K562 (cell line): ENCODE data around the gene CHRNA10. TPM values are rescaled to one million over a fixed set of nuclear protein-coding genes. Genes with fewer than 3 reads are reported as not detected.
"Not testable (repeated sequence)": the region's sequence is repeated elsewhere in the genome, so short reads cannot be mapped to it uniquely, and the experiment has no call there.

Experiments
- ATAC-seq: fragments of 200-7000 bp; cut with Tn5 transposase; 3 replicates; pipeline ENCODE4 v1.9.1; 2020; ENCODE audit warnings: moderate library complexity
- BruUV-seq: library from RNA; stranded (reverse); fragments of 400-500 nt; replicated peaks from 2 replicates; lab custom pipeline; 2021; lab: Mats Ljungman, UMichigan
- CTCF ChIA-PET: fragments of 300-600 bp; formaldehyde crosslinking; extraction: SDS; loops from one replicate; lab custom pipeline; 2021; ENCODE audit warnings: low intra/inter-chr PET ratio; lab: Yijun Ruan, JAX
- POLR2A ChIA-PET: fragments of 300-600, 350-650 bp; sonication (Branson Sonifier 250); formaldehyde crosslinking; extraction: SDS; loops from one replicate; lab custom pipeline; 2021; ENCODE audit warnings: antibody characterized with exemption, inconsistent platforms; lab: Yijun Ruan, JAX
- DNase-seq, 4 experiments: peaks; one replicate each; pipeline versions ENCODE4 v3.0.0 to v3.0.0-alpha.2; 2011 to 2018; ENCODE audit warnings: low spot score in 3 of 4, mixed read lengths in 3 of 4; ENCODE audit errors: extremely low read depth in 1 of 4
- FAIRE-seq: peaks from 2 replicates; lab custom pipeline; 2011; peaks lifted over from hg19 to GRCh38; lab: Jason Lieb, UNC
- H2AFZ ChIP-seq: 2 replicates; pipeline ENCODE4 v1.6.0; 2011; ENCODE audit warnings: low read depth, low read length, control low read depth, inconsistent platforms
- H3K27ac ChIP-seq: fragments of 200-600 bp; 3 replicates; pipeline ENCODE4 v1.8.0; 2011; ENCODE audit warnings: low read depth, mild to moderate bottlenecking, control low read depth, inconsistent platforms, low read length, moderate library complexity, mixed read lengths; ENCODE audit errors: extremely low read depth
- H3K27me3 ChIP-seq, 2 experiments: fragments of 300-600 bp in 1 of 2; 2 replicates in 1 of 2; 3 replicates in 1 of 2; pipeline versions ENCODE4 v1.6.0 to v1.8.0; 2011; ENCODE audit warnings: inconsistent platforms in 2 of 2, low read length in 2 of 2, mild to moderate bottlenecking in 1 of 2, mixed read lengths in 1 of 2, moderate library complexity in 1 of 2; ENCODE audit not compliant: control insufficient read depth in 2 of 2, insufficient read depth in 2 of 2
- H3K36me3 ChIP-seq: fragments of 300-600 bp; 3 replicates; pipeline ENCODE4 v1.8.0; 2011; ENCODE audit warnings: mild to moderate bottlenecking, low read length, inconsistent platforms; ENCODE audit not compliant: control insufficient read depth, insufficient read depth
- H3K4me1 ChIP-seq, 2 experiments: fragments of 200-600 bp in 1 of 2; replicated peaks in 1 of 2; 2 replicates in 1 of 2; 3 replicates in 1 of 2; pipeline versions ENCODE4 v1.5.1 to v1.8.0; 2011; ENCODE audit warnings: inconsistent platforms in 2 of 2, low read length in 2 of 2, mild to moderate bottlenecking in 1 of 2, mixed read lengths in 1 of 2, moderate library complexity in 1 of 2; ENCODE audit not compliant: control insufficient read depth in 2 of 2, insufficient read depth in 2 of 2
- H3K4me2 ChIP-seq: 2 replicates; pipeline ENCODE4 v1.6.1; 2011; ENCODE audit warnings: low read length, control low read depth, inconsistent platforms, mixed read lengths; ENCODE audit not compliant: insufficient read depth
- H3K4me3 ChIP-seq: fragments of 200-600 bp; sonication (generic), shearing (Covaris generic); 2 replicates; pipeline ENCODE4 v1.5.1; 2016; ENCODE audit warnings: control low read depth, inconsistent platforms
- H3K79me2 ChIP-seq: fragments of 200-600 bp; 3 replicates; pipeline ENCODE4 v1.8.0; 2011; ENCODE audit warnings: low read length, inconsistent platforms; ENCODE audit not compliant: control insufficient read depth, insufficient read depth
- H3K9ac ChIP-seq, 2 experiments: 2 replicates each; pipeline versions ENCODE4 v1.6.0 to v1.6.1; 2011; ENCODE audit warnings: low read depth in 2 of 2, low read length in 2 of 2, control low read depth in 1 of 2, inconsistent platforms in 1 of 2, mild to moderate bottlenecking in 1 of 2, mixed read lengths in 1 of 2; ENCODE audit not compliant: insufficient read depth in 1 of 2
- H3K9me1 ChIP-seq: one replicate; pipeline ENCODE4 v1.6.0; 2011; ENCODE audit warnings: inconsistent platforms, mild to moderate bottlenecking, low read length, moderate library complexity; ENCODE audit not compliant: control insufficient read depth, insufficient read depth
- H3K9me3 ChIP-seq: replicated peaks from 2 replicates; pipeline ENCODE4 v1.5.1; 2011; ENCODE audit warnings: low read depth, low read length, inconsistent platforms; ENCODE audit not compliant: control insufficient read depth, insufficient read depth
- H4K20me1 ChIP-seq: replicated peaks from 2 replicates; pipeline ENCODE4 v1.6.1; 2011; ENCODE audit warnings: low read length, inconsistent platforms, mixed read lengths; ENCODE audit not compliant: control insufficient read depth, insufficient read depth
- C11orf30 ChIP-seq: fragments of 450-650 bp; IDR thresholded peaks from 2 replicates; pipeline ENCODE4 v1.6.1; 2016; ENCODE audit warnings: low read depth, mild to moderate bottlenecking
- DPF2 ChIP-seq: fragments of 450-650 bp; IDR thresholded peaks from 2 replicates; pipeline ENCODE4 v1.6.1; 2016
- FOXA3 ChIP-seq, 2 experiments: fragments of 450-650 bp in 1 of 2; sonication (generic) in 1 of 2; formaldehyde crosslinking; IDR thresholded peaks in 1 of 2; conservative IDR thresholded peaks in 1 of 2; 2 replicates each; pipeline versions ENCODE4 v1.4.0 to v1.8.0; 2020 to 2022; ENCODE audit warnings: mild to moderate bottlenecking in 2 of 2, missing genetic modification reagents in 1 of 2
- FOXK2 ChIP-seq, 2 experiments: fragments of 450-650 bp; IDR thresholded peaks in 1 of 2; conservative IDR thresholded peaks in 1 of 2; 2 replicates each; pipeline ENCODE4 v1.6.1; 2016; ENCODE audit warnings: low read depth in 2 of 2, mild to moderate bottlenecking in 1 of 2
- HNRNPLL ChIP-seq: fragments of 200-400 bp; formaldehyde crosslinking; IDR thresholded peaks from 2 replicates; pipeline ENCODE4 v1.6.1; 2017; ENCODE audit warnings: low read length, low read depth, mild to moderate bottlenecking; ENCODE audit not compliant: poor library complexity, severe bottlenecking
- NFYB ChIP-seq: IDR thresholded peaks from 2 replicates; pipeline ENCODE4 v1.6.1; 2011; ENCODE audit warnings: mild to moderate bottlenecking, moderate library complexity; ENCODE audit not compliant: insufficient read length; ENCODE audit errors: extremely low read depth
- SMARCA4 ChIP-seq: fragments of 450-650 bp; IDR thresholded peaks from 2 replicates; pipeline ENCODE4 v1.6.1; 2016
- ZNF316 ChIP-seq: fragments of 450-650 bp; IDR thresholded peaks from 2 replicates; pipeline ENCODE4 v1.6.1; 2016
- WGBS: fragments of 100-300 bp; shearing (Covaris generic); methylation state at CpG from one replicate; pipeline ENCODE4 v1.1.6; 2016; ENCODE audit warnings: low coverage, mixed read lengths; ENCODE audit not compliant: insufficient coverage; ENCODE audit errors: missing lambda C conversion rate; 5-methylcytosine and 5-hydroxymethylcytosine counted together
- in situ Hi-C: fragments of 300-500 bp; cut with MboI; formaldehyde crosslinking; loops from 4 replicates; pipeline ENCODE4 v1.15.0; 2018; ENCODE audit warnings: inconsistent platforms, mixed read lengths
- intact Hi-C: fragments of 100-400 bp; cut with micrococcal nuclease; formaldehyde crosslinking; loops from 2 replicates; pipeline ENCODE4 v1.14.2; 2022
- polyA plus RNA-seq, 8 experiments: library from polyadenylated mRNA; depleted of rRNA in 4 of 8; stranded (reverse) in 5 of 8; unstranded in 3 of 8; fragments of >200 nt; fragmentation: Nextera tagmentation in 2 of 8; fragmentation: Illumina TruSeq in 1 of 8; extraction: Ambion mirVana in 2 of 8; extraction: Trizol in 1 of 8; gene quantifications; 2 replicates each; pipeline versions ENCODE4 v1.2.1 to v1.2.3, GENCODE V29; 2011 to 2014; ENCODE audit warnings: inconsistent platforms in 1 of 8, missing spikeins in 1 of 8
- total RNA-seq, 7 experiments: library from RNA; depleted of rRNA in 6 of 7; stranded (reverse); fragments of >200 nt in 6 of 7; fragmentation: Illumina TruSeq in 2 of 7; extraction: Trizol in 2 of 7; gene quantifications; 2 replicates each; pipeline versions ENCODE4 v1.2.1 to v1.2.3, GENCODE V29; 2011 to 2021; ENCODE audit warnings: low replicate concordance in 1 of 7

The CHRNA10 gene
- total and polyA plus RNA-seq, 9 of the 15 experiments (the other 6 are each of a cell fraction or from before 2014, with no cell fraction given): 0.35 to 1.9 (median 0.81) TPM

GRCh38 chr11:3655547-3655946 is 15.6 kb downstream of the CHRNA10 start (continued):
- TF ChIP-seq NFYB: peak; percentile 28

GRCh38 chr11:3652514-3652913 is 18.7 kb downstream of the CHRNA10 start:
- DNase-seq, H3K4me2 ChIP-seq, H3K27ac ChIP-seq, H3K36me3 ChIP-seq, H3K9ac ChIP-seq, in situ Hi-C loops, H4K20me1 ChIP-seq, H3K4me3 ChIP-seq, BruUV-seq, CTCF ChIA-PET, ATAC-seq, H3K9me3 ChIP-seq, H3K4me1 ChIP-seq, H3K79me2 ChIP-seq, intact Hi-C loops, FAIRE-seq: not testable (repeated sequence)
- WGBS: 37% methylated on average over 2 of the region's 3 CpGs
- Histone ChIP-seq H2AFZ (peak overlapping the region; percentile 58), H3K27me3 (peaks cover 5 to 16% of the 10 kb centered on the region in 2 experiments; a peak in 4 of 5 replicates)
- TF ChIP-seq C11orf30: peak; percentile 59
- 0 out of 2 replicates have a peak, but pooled peaks have one; percentile 25 for TF ChIP-seq SMARCA4
- TF ChIP-seq HNRNPLL: peak; percentile 18
- TF ChIP-seq DPF2: peak; percentile 38; the same call in 1 of the 2 replicates
- TF ChIP-seq FOXK2 (conservative IDR thresholded peaks at IDR 0.05 in 1 of 2, IDR thresholded peaks at IDR 0.05 in 1 of 2; ENCODE audit: low read depth in 2 of 2): peak; percentile 70 to 85; a peak in 3 of 4 replicates
- peak; percentile 69 for TF ChIP-seq ZNF316
- peak in 1 of 2 experiments; percentile 66; a peak in 1 of 4 replicates for TF ChIP-seq FOXA3 (CRISPR knock-in tag; conservative IDR thresholded peaks at IDR 0.05 in 1 of 2, IDR thresholded peaks at IDR 0.05 in 1 of 2)
- TF ChIP-seq, all 486 proteins: peak for 7; not testable (repeated sequence) for 479
- POLR2A ChIA-PET, H3K9me1 ChIP-seq: not testable (repeated sequence)
